T-helper 2 cell (primary cell): Measurements from ENCODE around the gene NT5DC4.

Source experiments
- DNase-seq, 5 experiments: peaks; one replicate each; pipeline versions ENCODE4 v3.0.0 to v3.0.0-alpha.2; 2012 to 2022
- total RNA-seq, 2 donors: gene quantifications; one replicate each; lab custom pipeline; 2026; lab: John Stamatoyannopoulos, UW

The NT5DC4 gene
- 0.13 to 0.94 reads per million in 2 donors for total RNA-seq

GRCh38 chr2:112720785-112721184, at the start of gene NT5DC4:
TSS of gene NT5DC4 (plus strand) at chr2:112721020. CDS start at chr2:112721080, 60 bp downstream.
- DNase-seq = no peak

DNA sequence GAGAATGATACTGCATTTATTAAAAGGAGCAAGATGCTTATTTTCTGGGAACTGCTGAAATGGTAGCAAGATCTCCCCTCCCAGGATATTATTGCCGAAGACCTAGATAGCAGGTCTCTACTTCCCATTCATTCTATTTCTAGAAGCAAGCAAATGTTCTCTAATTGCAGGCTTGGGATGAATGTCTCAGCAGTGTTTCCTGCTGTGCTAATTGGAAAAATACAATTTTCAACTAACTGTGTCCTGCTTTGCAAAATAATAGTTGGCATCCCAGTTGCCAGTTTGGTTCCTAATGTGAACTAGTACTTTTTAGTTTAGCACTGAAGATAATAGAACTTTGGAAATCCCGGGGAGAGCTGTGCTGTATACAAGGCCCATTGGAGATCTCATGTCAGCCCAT, 49.0 kb upstream of the NT5DC4 start:
- no peak for DNase-seq

DNA sequence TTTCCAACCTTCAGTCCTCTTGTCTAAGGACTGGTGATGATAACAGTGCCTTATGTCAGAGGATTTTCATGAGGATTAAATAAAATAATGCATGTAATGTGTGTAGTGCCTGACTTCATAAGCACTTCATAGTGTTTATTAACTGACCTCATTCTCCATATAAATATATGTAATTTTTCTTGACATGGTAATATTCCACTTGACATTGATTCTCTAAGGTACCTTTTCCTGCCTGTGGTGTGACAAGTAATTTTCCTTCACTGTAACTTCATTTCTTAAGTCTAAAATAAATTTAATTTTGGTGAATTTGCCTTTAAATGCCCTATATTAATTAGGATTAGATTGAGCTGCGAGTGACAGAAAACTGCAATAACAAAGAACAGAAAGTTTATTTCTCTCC, 47.8 kb upstream of the NT5DC4 start:
- DNase-seq = no peak

DNA sequence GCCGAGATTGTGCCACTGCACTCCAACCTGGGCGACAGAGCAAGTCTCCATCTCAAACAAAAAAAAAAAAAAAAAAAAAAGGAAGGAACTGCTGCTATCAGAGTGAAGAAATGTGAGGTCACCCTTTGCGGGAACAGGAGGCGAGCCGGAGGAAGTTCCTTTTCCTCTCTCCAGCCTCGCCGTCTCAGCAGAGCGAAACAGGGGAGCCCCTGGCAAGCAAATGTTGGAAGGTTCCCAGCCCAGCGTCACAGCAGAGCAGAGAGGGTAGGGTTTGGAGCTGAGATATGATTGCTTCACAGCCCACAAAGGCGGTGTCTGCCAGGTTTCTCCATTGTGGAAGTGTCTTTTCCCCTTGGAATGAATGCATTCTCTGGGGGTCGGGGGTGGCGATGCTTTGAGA, 46.6 kb upstream of the NT5DC4 start:
- DNase-seq = no peak

DNA sequence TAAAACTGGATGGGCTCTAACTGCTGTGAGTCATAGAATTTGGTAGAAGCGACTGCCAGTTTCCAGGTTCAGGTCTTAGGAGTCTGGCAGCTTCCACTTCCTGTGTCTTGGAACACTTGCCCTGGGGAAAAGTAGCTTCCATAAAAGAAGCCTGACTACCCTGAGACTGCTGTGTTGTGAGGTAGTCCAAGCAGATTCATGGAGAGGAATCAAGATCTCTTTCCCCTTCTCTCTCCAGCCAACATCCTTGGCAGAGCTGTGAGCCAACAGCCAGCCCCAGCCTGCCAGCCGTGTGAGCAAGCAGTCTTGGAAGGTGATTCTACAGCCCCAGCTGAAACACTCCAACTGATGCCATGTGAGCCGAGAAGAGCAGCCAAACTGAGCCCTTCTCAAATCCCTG, 41.3 kb upstream of the NT5DC4 start:
- DNase-seq = no peak

- no peak for DNase-seq
These were observed 40.1 kb upstream of the NT5DC4 start for GRCh38 chr2:112680666-112681101.

DNA sequence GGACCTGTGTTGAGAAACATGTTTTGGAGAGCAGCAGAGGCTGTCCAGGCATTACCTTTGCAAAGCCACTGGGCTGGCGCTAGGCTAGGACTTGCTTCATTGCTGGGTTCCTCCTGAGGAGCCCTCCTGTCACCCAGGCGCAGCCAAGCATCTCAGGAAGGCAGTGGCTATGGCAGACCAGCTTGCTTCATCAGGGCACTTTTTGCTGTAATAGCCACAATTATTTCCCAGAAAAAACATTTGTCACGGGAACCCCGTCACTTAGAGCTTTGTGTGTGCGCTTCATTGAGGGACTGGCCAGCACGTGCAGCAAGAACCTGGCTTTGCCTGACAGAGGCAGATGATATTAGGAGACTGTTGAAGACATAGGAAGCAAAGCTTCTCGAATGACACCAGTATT, 38.7 kb upstream of the NT5DC4 start:
- no peak for DNase-seq

DNA sequence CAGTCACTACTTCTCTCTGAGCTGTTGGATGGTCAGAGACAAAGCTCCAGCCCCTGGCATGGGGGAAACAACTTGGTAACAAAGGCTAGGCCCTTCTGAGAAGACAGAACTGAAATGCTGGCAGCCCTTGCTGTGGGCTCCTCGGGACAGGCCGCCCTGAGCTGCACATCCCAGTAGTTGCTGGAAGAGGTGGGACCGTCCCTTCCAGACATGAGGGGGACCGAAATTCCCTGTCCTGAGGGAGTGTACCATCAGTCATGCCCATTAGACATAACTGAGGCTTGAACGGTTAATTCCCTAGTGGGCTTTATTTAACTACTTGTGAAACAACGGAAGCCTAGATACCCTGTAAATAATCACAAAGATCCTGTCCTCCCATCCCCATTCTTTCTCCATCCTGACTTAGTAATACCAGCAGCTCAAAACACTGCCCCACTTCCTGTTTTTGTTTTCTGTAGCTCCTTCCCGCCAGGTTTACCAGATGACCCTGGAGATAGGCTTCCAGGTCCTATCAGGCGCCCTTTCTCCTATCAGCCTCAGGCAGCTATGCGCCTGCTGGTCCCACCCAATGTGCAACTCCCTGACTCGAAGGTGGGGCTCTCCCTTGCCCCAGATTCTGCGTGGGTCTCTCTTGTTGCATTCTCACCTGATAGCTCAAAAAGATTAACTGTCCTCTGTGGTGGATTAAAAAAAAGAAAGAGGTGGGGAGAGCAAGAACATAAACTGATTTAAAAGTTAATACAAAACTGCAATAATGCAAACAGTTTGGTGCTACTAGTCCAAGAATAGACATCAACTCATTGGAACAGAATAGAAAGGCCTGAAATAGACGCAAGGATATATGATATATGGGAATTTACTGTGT, 37.0 kb upstream of the NT5DC4 start:
- DNase-seq = peak in 1 of 5 experiments; percentile 54

GRCh38 chr2:112684415-112684775, 36.4 kb upstream of the NT5DC4 start:
- DNase-seq = no peak

DNA sequence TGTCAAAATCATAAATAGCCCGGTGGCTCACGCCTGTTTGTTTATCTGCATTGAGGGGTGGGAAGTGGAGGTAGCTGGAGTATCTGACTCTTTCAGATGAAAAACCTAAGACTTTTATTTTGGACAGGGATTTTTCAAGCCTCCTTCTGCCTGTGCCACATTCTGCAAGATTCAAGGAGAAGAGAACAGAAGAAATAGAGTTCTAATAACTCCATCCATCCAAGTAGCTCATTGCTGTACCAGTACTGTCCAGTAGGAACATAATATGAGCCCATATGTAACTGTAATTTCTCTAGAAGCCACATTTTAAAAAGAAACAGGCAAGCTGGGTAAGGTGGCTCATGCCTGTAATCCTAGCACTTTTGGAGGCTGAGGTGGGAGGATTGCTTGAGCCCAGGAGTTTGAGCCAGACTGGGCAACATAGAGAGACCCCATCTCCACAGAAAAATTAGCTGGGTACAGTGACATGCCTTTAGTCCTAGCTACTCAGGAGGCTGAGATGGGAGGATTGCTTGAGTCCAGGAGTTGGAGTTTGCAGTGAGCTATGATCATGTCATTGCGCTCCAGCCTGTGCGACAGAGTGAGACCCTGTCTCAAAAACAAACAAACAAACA, 35.4 kb upstream of the NT5DC4 start:
- no peak for DNase-seq

DNA sequence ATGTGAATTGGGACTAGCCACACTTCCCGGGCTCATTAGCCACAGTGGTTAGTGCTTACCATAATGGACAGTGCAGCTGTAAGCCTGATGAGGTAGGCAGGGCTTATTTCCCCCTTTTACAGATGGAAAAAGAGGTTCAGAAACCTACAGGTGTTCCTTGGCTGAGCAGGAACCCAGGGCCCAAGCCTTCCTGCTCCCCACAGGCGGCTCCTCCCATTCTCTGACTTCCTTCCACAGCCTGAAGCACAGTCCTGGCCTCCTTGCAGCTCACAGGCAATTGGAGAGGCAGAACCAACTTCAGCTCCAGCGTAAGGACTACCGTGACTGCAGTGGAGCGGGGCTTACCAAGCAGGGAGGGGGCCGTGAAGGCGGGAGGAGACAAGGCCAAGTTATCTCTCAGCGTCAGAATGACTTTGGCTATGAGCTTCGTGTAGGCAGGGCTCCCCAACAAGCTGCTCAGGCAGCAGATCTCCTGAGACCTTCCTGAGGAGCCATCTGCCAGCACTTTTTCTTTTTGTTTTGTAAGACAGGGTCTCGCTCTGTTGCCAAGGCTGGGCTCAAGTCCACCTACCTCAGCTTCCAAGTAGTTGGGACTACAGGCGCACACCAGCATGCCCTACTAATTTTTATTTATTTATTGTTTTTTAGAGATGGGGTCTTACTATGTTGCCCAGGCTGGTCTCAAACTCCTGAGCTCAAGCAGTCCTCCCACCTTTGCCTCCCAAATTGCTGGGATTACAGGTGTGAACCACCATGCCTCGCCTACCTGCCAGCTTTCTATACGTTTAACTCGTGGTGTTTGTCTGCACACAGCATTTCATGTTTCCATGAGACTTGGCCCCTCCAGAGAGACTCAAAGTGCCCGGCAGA, 34.2 kb upstream of the NT5DC4 start:
- no peak for DNase-seq

DNA sequence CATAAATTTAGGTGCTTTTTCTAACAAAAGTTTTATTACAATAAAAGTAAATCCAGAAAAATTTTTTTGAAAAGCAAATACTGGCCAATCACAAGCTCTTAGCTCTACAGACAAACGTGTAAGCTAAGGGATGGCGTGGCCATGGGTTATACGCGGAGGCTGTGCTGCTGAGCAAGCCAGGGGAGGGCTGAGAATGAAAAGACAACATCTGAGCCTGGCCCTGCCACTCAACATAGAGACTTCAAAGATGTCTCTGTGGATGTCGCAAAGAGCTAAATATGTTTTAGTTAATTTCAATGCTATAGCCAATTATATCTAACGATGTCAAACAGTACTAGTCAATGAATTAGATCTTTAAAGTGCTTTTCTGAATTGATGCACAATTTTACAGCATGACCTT, 33.3 kb upstream of the NT5DC4 start:
- no peak for DNase-seq

DNA sequence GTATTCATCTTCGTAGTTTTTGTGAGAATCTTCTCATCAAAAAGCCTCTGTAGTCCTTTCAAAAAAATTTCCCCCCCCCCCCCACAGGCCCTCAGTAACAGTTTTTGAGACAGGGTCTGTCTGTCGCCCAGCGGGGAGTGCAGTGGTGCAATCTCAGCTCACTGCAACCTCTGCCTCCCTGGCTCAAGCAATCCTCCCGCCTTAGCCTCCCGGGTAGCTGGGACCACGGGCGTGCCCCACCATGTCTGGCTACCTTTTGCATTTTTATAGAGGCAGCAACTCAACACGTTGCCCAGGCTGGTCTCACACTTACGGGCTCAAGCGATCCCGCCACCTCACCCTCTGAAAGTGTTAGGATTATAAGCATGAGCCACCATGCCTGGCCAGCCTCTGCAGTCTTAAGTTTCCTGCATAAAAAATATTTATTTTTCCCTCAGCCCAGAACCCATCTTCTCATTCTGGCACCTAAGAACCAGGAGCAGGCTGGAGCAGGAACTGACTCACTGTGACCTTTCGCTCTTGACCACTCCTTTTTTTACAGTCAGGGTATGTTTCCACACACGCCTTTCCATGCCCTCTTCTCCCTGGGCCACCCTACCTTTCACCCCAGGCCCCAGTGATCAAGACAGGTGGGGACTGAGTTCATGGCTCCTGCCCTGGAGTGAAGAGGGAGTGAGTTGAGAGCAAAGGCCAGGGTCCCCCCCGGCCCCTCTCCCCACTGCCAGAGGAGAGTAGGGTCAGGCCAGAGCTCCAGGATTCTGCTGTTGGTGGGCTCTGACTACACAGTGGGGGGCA, 32.5 kb upstream of the NT5DC4 start:
- DNase-seq = no peak

DNA sequence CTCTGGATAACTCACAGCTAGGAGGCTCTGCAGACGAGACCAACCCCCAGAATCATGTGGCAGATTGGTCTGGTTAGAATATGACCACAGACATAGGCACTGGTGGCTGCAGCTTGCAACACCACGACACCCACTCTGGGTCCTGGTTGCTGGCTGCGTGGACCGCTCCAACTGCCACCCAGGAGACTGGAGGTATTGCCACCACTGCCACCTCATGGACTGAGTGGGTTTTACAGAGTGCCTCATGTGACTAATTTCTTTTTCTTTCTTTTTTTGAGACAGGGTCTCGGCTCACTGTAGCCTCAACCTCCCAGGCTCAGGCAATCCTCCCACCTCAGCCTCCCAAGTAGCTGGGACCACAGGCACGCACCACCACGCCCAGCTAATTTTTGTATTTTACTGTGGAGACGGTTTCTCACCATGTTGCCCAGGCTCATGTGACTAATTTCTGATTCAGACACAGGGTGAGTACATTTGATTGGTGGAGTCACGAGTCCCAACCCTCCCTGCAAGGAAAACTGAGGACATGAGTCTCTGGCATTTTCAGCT, 29.9 kb upstream of the NT5DC4 start:
- DNase-seq = peak in 4 of 5 experiments; percentile 43 to 85 (median 52)

- DNase-seq = no peak
These were observed 28.9 kb upstream of the NT5DC4 start for GRCh38 chr2:112691881-112692281.

- DNase-seq = peak in 3 of 5 experiments; percentile 12 to 93 (median 48)
These were observed 28.3 kb upstream of the NT5DC4 start for GRCh38 chr2:112692495-112692911.

DNA sequence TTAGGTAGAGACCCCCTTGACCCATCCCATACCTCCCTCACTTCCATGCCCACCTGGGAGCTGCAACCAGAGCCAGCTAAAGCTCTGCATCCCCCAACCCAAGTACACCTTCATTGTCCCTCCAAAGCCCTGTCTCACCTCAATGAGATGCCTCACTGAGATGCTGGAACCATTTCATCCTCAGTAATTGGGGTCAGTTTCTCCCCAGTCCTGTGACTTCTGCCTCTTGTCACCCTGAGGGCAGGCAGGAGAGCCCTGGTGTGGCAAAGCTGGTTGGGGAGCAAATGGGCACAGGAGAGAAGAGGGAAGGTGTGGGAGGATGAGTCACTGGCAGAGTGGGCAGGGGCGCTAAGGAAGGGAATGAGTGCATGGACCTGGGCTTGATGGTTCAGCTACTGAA, 27.9 kb upstream of the NT5DC4 start:
- DNase-seq = peak in 1 of 5 experiments; percentile 30

DNA sequence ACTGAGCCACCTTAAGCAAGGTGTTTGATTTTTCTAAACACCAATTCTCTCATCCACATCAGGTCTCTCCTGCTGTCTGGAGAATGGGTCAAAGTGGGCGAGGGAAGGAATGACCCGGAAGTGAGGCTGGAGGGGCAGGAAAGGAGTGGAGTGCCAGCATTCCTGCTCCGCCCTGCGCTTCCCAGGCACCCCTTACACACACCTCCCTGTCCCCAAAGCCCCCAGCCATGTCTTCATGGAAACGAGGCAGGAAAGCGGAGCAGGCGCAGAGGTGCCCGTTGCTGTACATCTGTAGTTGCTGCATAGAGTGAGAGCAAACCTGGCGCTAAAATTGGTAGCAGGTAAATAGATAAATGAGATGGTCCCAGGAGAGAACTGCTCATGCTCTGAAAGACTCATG, 27.2 kb upstream of the NT5DC4 start:
- no peak for DNase-seq

GRCh38 chr2:112694182-112694581, 26.6 kb upstream of the NT5DC4 start:
- DNase-seq = no peak

- no peak for DNase-seq
These were observed 21.8 kb upstream of the NT5DC4 start for GRCh38 chr2:112698834-112699515.

DNA sequence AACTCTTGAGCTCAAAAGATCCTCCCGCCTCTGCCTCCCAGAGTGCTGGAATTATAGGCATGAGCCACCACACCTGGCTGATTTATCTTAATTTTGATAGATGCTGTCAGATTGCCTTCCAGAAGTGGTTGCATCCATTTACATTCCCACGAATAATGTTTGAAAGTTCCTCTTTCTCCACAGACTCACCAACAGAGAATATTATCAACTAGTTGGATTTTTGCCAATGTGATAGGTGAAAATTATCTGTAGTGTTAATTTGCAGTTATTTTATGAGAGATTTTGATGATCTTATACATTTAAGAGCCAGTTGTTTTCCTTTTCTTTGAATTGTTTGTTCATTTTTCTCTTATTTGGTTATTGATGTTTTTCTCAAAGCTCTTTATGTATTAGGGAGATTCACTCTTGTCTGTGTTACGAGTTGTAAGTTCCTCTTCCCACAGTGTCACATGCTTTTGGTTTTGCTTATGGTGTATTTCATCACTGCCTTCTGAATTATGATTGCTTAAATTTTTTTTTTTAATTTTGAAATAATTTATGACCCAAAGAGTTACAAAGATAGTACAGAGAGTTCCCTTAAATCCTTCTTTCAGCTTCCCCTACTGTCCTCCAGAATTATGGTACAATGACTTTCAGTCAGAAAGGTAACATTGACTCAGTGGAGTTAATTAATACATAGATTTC, 20.7 kb upstream of the NT5DC4 start:
- no peak for DNase-seq
